HG03439 (cell line): ENCODE data around the gene ZNF679.
A peak's percentile ranks its signal among the peaks of the same experiment; 100 is the strongest.
"Not testable (repeated sequence)": the region's sequence is repeated elsewhere in the genome, so short reads cannot be mapped to it uniquely, and the experiment has no call there.

Source experiments
- ATAC-seq: cut with Tn5 transposase; IDR thresholded peaks from one replicate; pipeline ENCODE4 v1.9.1; 2021; ENCODE audit warnings: mild to moderate bottlenecking, moderate library complexity; ENCODE audit not compliant: unreplicated experiment

Gene ZNF679

DNA sequence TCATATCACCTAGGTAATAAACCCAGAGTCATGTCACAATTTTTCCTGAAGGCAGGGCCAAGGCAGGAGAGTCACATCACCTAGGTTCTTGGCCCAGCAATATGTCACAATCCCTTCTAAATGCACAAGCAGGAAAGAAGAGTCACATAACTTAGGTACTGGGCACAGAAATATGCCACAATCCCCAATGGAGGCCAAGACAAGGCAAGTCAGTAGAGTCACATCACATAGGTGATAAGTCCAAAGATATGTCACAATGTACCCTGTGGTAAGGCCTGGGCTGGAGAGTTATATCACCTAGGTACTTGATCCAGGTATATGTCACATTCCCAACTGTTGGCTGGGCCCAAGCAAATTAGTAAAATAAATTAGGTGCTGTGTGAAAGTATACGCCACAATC, at the start of gene ZNF679:
TSS of gene ZNF679 (plus strand) at position 301 of the 400 bp plus-strand sequence. CDS start 20,644 bp downstream, outside the sequence.
- ATAC-seq, result not testable (repeated sequence)

DNA sequence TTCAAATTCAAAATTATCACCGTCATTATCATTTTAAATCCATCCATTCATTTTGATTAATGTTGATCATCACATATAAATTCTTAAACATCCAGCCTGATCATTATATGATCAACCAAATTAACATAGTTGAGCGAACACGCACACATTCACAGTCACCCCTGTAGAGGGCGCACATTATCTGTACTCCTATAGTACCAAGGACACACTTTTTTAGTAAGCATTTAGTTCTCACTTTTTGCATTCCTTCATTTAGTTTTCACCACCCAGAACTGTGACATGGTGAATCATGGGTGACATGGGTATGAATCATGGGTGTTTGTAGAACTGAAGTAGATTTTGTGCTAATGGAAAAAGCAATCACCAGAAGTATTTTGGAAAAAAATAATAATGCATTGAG, 47.3 kb upstream of the ZNF679 start:
- no peak for ATAC-seq

DNA sequence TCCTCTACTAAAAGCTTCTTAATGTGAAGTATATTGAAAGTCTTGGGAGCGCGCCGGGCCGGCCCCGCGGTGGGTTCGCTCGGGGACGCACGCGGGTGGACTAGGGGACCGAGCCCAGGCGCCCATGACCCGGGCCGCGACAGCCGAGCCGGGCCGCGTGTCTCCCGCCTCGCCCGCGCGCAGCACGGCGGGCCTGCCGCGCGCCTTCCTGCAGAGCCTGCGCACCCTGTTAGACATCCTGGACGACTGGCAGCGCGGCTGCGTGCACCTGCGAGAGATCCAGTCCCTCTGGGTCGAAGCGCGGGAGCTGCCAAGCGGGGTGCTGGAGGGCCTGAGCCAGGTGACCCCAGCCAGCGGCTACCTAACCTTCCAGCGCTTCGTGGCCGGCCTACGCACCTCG, 46.7 kb upstream of the ZNF679 start:
- ATAC-seq, result no peak

DNA sequence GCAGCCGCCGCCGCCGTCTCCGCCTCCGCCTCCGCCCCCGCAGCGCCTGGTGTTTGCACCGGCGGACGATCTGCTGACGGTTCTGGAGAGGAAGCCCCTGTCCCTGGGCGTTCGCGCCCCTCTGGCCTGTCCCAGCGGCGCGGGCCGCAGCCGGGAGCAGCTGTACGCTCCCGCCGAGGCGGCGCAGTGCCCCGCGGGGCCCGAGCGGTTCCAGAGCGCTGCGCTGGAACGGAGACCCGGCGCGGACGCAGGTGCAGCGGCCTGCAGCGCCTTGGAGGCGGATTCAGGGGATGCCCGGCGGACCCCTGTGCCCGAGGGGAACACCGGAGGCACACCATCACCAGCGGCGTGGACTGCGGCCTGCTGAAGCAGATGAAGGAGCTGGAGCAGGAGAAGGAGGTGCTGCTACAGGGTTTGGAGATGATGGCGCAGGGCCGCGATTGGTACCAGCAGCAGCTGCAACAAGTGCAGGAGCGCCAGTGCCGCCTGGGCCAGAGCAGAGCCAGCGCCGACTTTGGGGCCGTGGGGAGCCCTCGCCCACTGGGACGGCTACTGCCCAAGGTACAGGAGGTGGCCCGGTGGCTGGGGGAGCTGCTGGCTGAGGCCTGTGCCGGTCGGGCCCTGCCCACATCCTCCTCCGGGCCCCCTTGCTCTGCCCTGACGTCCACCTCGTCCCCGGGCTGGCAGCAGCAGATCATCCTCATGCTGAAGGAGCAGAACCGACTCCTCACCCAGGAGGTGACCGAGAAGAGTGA, 46.1 kb upstream of the ZNF679 start:
- ATAC-seq, result no peak

DNA sequence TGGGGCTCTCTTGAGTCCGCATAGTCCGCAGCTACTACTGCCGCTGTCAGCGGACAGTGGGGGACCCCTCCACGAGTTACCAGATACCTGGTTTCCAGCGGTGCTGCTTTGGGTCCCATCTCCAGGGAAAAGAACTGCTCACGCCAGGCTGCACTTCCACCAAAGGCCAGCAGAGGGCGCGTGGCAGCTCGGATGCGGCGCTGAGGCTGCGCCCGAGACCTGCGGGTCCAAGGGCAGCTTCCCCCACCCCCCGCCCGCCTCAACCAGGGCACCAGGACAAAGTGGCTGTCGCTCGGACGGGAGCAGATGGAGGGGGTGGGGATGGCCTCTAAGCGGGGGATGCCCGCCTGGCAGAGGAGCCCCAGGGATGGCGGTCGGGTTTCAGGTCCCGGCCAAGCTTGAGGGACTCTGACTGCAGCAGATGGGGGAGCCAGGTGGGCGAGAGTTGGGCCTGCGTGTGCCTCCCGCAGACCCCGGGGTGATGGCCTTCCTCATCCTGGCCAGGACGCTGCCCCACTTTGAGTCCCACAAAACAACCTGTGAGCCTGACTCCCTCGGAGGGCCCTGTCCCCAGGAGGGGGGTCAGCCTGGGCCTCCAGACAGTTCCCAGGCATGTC, 45.0 kb upstream of the ZNF679 start:
- ATAC-seq, result no peak

DNA sequence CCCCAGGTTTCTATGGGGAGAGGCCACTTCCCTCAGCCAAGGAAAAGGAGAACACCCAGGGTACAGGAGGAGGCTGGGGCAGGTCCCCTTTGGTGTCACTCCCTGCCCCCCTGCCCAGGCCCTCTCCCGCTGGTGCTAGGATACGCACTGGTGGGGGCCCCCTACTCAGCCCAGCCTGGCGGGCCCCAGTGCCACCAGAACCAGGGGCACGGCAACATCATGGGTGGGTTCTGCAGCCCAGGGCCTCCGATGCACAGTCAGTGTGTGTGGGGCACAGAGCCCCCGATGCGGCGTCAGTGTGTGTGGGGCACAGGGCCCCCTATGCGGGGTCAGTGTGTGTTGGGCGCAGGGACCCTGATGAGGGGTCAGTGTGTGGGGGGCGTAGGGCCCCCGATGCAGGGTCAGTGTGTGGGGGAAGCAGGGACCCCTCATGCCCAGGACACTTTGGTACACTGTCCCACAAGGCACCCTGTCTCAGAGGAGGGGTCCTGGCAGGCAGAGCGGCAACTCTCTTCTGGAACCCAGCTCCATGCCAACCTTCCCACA, 44.4 kb upstream of the ZNF679 start:
- ATAC-seq, result no peak

DNA sequence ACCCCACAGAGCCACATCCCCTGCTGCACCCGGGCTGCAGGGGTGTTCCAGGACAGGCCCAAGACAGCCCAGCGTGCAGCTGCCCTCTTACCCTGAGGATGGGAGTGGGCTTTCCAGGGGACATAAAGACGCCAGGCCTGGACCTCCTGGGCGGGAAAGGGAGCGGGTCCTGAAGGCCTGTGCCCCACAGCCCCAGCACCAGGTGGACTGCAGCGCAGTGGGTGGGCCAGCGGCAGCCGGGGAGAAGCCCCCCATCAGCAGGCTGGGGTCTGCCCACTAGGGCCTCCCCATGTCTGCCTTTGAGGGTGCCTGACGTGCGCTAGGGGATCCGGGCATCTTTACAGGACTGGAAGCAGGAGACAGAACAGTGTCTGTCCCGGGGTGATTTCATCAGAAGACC, 43.9 kb upstream of the ZNF679 start:
- ATAC-seq, result no peak

DNA sequence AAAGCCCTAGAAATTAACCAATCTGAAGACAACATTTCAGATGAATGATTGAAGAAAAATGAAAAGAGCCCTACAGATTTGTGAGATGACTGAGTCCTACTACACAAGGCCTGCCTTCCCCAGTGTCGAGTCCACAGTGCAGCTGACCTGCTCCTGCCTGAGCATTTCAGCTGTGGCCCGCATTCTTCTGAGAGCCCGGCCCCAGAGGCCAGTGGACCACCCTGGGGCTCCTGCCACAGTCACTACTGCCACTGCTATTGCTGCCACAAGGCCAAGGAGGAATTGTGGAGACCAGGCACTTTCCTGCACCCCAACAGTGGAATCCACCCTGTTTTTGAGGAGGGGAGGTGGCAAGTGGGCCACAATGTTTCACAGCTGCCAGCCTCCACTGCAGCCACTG, 40.9 kb upstream of the ZNF679 start:
- no peak for ATAC-seq

DNA sequence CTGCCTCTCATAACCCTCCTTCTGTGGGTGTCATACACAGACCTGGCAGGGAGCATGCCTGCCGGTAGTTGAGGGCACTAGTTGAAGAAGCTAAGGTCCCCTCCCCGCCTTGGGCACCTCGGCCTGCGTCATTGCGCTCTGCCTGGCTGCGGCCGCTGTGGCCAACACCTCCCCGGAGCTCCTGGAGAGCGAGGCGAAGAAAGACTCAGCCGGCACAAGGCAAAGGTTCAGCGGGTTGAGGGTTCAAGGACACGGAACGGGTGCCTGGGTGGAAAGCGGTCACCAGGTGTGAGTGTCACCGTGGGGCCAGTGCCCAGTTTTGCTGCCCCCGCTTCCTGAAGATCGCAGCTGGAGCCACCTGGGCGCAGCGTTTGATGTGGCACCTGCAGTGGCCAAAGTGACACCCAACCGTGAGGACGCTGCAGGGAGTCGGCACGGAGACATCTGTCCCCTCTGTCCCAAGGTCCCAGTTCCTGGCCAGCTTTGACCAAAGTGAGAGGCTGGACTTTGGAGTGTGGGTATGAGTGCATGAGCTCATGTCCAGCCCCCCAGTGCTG, 36.0 kb upstream of the ZNF679 start:
- ATAC-seq, result no peak

DNA sequence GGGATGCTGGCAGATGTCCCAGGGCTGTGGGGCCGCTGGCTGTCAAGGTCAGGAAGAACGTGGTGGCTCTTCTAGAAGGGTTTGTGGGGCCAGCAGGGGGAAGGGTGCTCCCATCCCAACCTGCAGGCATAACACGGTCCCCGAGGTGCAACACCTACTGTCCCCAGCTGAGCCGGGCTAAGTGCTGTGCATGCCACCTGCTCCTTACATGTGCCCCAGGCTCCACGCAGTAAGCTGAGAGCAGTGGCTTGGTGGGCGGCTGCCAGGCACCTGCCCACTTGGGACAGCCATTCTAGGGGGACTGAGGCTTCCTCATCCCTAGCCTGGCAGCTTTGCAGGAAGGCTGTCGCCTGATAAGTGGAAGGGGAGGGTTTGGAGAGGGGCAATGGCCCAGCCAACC, 35.5 kb upstream of the ZNF679 start:
- ATAC-seq, result no peak

DNA sequence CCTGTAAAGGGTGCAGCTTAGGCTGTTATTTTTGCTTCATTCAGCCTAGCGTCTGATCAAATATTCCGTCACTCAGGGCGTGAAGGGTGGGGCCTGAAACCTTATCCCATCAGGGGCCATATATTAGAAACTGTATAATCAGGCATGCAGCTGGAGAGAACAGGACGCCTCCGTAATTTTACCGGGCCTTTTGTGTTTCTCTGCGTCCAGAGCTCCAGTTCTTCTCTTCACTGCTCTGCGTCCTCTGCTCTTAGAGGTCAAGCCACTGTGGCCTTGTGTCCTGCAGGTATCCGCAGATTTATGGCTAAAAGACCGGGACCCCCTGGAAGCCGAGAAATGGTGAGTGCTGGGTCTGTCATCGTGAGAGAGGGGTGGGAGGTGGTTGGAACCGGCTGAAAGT, 21.4 kb upstream of the ZNF679 start, which contains the start of gene ZNF735:
TSS of gene ZNF735 (plus strand) at position 301 of the 400 bp plus-strand sequence. CDS start at position 301, 0 bp downstream.
- ATAC-seq, result no peak

DNA sequence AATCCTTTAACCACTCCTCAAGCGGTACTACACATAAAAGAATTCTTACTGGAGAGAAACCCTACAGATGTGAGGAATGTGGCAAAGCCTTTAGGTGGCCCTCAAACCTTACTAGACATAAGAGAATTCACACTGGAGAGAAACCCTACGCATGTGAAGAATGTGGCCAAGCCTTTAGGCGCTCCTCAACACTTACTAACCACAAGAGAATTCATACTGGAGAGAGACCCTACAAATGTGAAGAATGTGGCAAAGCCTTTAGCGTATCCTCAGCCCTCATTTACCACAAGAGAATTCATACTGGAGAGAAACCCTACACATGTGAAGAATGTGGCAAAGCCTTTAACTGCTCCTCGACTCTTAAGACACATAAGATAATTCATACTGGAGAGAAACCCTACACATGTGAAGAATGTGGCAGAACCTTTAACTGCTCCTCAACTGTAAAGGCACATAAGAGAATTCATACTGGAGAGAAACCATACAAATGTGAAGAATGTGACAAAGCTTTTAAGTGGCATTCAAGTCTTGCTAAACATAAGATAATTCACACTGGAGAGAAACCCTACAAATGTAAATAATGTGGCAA, 8.5 kb upstream of the ZNF679 start:
- not testable (repeated sequence) for ATAC-seq

DNA sequence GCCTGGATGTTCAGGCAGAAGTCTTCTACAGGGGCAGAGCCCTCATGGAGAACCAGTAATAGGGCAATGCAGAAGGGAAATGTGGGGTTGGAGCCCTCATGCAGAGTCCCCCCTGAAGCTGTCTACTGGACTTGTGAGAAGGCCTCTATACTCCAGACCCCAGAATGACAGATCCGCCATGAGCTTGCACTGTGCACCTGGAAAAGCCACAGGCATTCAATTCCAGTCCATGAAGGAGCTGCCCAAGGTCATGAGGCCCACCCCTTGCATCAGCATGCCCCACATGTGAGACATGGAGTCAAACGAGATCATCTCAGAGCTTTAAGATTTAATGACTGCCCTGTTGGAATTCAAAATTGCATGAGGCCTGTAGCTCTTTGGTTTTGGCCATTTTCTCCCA, 4.9 kb upstream of the ZNF679 start:
- no peak for ATAC-seq

DNA sequence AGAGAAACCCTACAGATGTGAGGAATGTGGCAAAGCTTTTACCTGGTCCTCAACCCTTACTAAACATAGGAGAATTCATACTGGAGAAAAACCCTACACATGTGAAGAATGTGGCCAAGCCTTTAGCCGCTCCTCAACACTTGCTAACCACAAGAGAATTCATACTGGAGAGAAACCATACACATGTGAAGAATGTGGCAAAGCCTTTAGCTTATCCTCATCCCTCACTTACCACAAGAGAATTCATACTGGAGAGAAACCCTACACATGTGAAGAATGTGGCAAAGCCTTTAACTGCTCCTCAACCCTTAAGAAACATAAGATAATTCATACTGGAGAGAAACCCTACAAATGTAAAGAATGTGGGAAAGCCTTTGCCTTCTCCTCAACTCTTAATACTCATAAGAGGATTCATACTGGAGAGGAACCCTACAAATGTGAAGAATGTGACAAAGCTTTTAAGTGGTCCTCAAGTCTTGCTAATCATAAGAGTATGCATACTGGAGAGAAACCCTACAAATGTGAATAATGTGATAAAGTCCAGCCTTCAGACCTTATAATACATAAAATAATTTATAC, 38.2 kb downstream of the ZNF679 start:
- no peak for ATAC-seq

DNA sequence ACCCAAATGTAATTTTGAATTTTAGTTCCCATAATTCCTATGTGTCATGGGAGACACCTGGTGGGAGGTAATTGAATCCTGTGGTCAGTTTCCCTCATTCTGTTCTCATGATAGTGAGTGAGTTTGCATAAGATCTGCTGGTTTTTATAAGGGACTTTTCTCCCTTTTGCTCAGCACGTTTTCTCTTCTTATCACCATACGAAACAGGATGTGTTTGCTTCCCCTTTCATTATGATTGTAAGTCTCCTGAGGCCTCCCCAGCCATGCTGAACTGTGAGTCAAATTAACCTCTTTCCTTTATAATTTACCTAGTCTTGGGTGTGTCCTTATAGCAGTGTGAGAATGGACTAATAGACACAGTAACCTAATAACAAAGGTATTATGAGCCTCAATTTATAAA, 49.4 kb downstream of the ZNF679 start:
- ATAC-seq, result no peak

DNA sequence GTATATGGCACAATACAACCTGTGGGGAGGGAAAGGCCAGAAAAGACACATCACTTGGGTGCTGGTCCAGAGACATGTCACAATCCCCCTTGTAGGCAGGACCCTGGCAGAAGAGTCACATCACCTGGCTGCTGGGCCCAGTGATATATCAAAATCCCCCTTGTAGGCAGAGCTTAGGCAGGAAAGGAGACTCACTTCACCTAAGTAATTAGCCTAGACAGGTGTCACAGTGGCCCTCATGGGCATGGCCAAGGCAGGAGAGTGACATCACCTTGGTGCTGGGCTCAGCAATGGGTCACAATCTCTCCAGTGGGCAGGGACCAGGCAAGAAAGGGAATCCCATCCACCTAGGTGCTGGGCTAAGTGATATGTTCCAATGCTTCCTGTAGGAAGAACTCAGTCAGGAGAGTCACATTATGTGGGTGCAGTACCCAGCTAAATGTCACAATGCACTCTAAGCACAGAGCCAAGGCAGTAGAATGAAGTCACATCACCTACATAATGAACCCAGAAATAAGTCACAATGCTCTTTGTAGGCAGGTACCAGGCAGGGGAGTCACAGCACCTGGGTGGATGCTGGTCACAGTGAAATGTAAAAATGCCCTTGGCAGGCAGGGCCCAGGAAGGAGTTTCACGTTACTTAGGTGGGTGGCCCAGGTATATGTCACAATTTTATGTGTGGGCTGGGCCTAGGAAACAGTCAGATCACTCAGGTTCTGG, 66.6 kb downstream of the ZNF679 start:
- no peak for ATAC-seq

DNA sequence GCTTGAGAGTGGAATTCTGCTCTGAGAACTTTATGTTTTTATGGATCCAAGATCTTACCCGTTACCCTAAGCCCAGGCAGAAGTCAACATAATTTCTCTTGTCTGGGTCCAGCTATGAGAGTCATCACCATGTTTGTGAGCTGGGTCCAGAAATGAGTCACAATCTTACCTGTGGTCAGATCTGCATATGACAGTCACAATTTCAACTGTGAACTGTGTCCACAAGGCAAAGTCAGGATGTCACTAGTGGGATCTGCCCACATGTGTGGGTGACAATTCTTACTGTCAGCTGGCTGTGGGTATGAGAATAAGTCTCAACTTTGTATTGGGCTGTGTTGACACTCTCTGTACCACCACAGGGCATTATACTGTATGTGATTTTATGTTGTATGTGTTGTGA, 69.1 kb downstream of the ZNF679 start:
- not testable (repeated sequence) for ATAC-seq

DNA sequence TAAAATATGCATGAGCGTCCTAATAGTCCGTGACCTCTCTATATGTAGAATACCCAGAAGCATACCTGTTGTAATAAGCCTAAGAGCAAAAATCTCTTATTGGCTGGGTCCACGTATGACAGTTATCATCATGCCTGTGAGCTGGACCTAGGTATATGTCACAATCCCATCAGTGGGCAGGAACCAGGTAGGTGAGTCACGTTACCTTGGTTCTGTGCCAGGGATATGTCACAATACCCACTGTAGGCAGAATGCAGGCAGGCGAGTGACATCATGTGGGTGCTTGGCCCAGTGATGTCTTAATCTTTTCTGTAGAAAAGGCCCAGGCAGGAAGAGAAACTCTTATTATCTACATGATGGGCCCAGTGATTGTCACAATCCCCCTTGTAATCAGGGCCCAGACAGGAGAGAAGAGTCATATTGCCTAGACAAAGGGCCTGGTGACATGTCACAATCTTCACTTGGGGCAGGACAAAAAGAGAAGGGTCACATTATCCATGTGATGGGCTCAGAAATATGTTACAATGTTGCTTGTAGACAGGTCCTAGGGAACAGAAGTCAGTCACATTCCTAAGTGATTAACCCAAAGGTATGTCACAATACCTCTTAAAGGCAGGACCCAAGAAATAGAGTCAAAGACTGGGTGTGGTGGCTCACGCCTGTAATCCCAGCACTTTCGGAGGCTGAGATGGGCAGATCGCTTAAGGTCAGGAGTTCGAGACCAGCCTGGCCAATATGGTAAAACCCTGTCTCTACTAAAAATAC, 72.5 kb downstream of the ZNF679 start:
- ATAC-seq, result no peak

DNA sequence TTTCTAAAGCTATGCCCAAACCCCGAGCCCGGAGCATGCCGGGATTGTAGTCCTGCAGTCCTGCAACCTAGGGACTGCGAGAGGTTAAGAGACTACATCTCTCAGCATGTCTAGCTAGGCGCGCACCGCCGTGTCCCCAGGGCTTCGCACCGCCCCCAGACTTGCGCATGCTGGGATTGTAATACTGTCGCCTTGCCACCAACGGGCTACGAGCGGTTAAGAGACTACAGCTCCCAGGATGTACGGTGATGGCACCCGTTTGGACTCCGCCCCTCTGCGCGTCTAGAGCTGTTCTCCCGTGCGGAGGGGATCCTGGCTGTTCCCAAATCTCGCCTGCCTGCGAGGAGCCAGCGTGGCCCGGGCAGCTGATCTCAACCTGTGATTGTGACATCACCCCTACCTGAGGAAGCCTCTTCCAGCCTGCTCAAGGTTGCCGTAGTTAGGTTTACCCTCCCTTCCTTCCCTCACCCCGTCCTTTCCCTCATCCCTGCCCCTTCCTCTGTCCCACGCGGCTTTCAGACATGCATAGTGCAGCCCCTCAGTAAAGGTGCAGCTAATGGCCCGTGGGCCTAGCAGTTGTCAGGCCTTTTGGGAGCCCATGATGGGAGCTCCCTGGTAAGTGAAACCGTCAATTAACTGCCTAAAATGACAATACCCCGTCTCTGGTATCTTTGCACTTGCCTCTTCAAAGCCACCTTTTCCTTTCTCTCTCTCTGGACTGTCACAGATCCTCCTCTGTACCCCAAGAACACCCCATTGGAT, 79.2 kb downstream of the ZNF679 start:
- ATAC-seq, result peak; percentile 99
